Cardiac muscle cell (in vitro differentiated cells and primary cell): ENCODE data around the gene SOBP. TPM values are rescaled to one million over a fixed set of nuclear protein-coding genes. Genes with fewer than 3 reads are reported as not detected.

Experiments used
- DNase-seq, 2 donors: peaks; one replicate each; pipeline versions ENCODE4 v3.0.0 to v3.0.0-alpha.2; 2010 to 2017; ENCODE audit warnings: low read depth in 1 of 2, low spot score in 1 of 2
- H3K27ac ChIP-seq: fragments of 200-600 bp; sonication (generic); 2 replicates; pipeline ENCODE4 v1.5.1; 2016
- H3K27me3 ChIP-seq: fragments of 200-600 bp; sonication (generic); 2 replicates; pipeline ENCODE4 v1.6.0; 2016; ENCODE audit warnings: control low read depth
- H3K36me3 ChIP-seq: fragments of 200-600 bp; sonication (generic); 2 replicates; pipeline ENCODE4 v1.5.1; 2016; ENCODE audit warnings: control low read depth
- H3K4me1 ChIP-seq: fragments of 200-600 bp; sonication (generic); 2 replicates; pipeline ENCODE4 v1.8.1; 2017; ENCODE audit warnings: low read depth, mild to moderate bottlenecking, mixed run types
- H3K4me3 ChIP-seq: fragments of 200-600 bp; sonication (generic); 2 replicates; pipeline ENCODE4 v1.5.1; 2016; ENCODE audit warnings: mild to moderate bottlenecking
- H3K9me3 ChIP-seq: fragments of 200-600 bp; sonication (generic); 2 replicates; pipeline ENCODE4 v1.5.1; 2017; ENCODE audit warnings: low read depth, mild to moderate bottlenecking, control low read depth
- CTCF ChIP-seq: IDR thresholded peaks from 2 replicates; pipeline ENCODE4 v1.5.1; 2012; ENCODE audit warnings: low read depth, mild to moderate bottlenecking, low read length
- polyA plus RNA-seq: library from polyadenylated mRNA; unstranded; fragments of >200 nt; fragmentation: Nextera tagmentation; extraction: Ambion mirVana; gene quantifications from 2 replicates; pipeline ENCODE4 v1.2.1, GENCODE V29; 2016
- total RNA-seq: library from RNA; depleted of rRNA; stranded (reverse); fragments of >200 nt; gene quantifications from 2 replicates; pipeline ENCODE4 v1.2.3, GENCODE V29; 2016

The SOBP gene
- total and polyA plus RNA-seq, 2 experiments from 2014 or later, result 27.5 to 30.8 TPM

- no peak for TF ChIP-seq CTCF
- H3K9me3 ChIP-seq, result no peaks in the 10 kb centered on the region
- H3K27me3 ChIP-seq, result no peaks in the 10 kb centered on the region
- H3K4me1 ChIP-seq, result peaks cover 3% of the 10 kb centered on the region
- no peak for DNase-seq
- H3K36me3 ChIP-seq, result no peaks in the 10 kb centered on the region
- H3K27ac ChIP-seq, result no peak overlapping the region
- no peak overlapping the region for H3K4me3 ChIP-seq
These were observed 192.8 kb downstream of the SOBP start for GRCh38 chr6:107682721-107683120.

GRCh38 chr6:107683183-107683582 is 193.3 kb downstream of the SOBP start:
- no peak for DNase-seq
- Histone ChIP-seq H3K4me3 (no peak overlapping the region), H3K27ac (no peak overlapping the region), H3K36me3 (no peaks in the 10 kb centered on the region), H3K4me1 (peaks cover 3% of the 10 kb centered on the region), H3K9me3 (no peaks in the 10 kb centered on the region), H3K27me3 (no peaks in the 10 kb centered on the region)
- no peak for TF ChIP-seq CTCF

DNA sequence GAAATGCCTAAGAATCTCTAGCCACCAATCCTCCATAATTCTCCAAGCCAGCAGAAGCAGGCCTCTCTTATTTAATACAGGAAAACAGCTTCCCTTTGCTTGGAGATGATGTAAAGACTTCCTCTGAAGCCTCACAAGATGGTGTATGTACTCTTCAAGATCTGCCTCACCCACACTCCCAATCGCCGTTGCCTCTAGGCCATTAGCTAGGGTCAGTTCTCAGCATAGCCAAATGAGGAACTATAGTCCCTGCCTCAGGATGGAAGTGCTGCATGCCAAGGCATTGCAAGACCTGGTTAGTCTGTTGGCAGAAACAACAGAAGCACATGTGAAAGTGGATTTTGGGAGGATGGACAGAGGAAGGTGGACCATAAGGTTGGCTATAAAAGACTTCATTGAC is 195.1 kb downstream of the SOBP start:
- no peaks in the 10 kb centered on the region for H3K36me3 ChIP-seq
- no peak for TF ChIP-seq CTCF
- no peak overlapping the region for H3K27ac ChIP-seq
- no peaks in the 10 kb centered on the region for H3K9me3 ChIP-seq
- no peaks in the 10 kb centered on the region for H3K27me3 ChIP-seq
- no peak for DNase-seq
- no peak overlapping the region for H3K4me3 ChIP-seq
- peaks cover 3% of the 10 kb centered on the region for H3K4me1 ChIP-seq

GRCh38 chr6:107689190-107689589 is 199.3 kb downstream of the SOBP start:
- no peaks in the 10 kb centered on the region for H3K9me3 ChIP-seq
- H3K4me1 ChIP-seq, result no peaks in the 10 kb centered on the region
- no peaks in the 10 kb centered on the region for H3K27me3 ChIP-seq
- H3K4me3 ChIP-seq, result no peak overlapping the region
- TF ChIP-seq CTCF, result no peak
- DNase-seq, result no peak
- H3K36me3 ChIP-seq, result no peaks in the 10 kb centered on the region
- H3K27ac ChIP-seq, result no peak overlapping the region

GRCh38 chr6:107689951-107690642 is 200.2 kb downstream of the SOBP start:
- H3K36me3 ChIP-seq, result no peaks in the 10 kb centered on the region

More at GRCh38 chr6:107689951-107690642, 200.2 kb downstream of the SOBP start:
- H3K4me3 ChIP-seq, result no peak overlapping the region
- DNase-seq, result peak in 1 of 2 donors; percentile 26
- H3K27ac ChIP-seq, result no peak overlapping the region
- H3K27me3 ChIP-seq, result no peaks in the 10 kb centered on the region
- TF ChIP-seq CTCF, result no peak
- no peaks in the 10 kb centered on the region for H3K9me3 ChIP-seq
- no peaks in the 10 kb centered on the region for H3K4me1 ChIP-seq
